Sigmoid colon (tissue), 4 donors: ENCODE results near the gene OXSR1.

Experiments
- CTCF ChIP-seq, 4 experiments: fragments of 450-650 bp in 3 of 4; fragments of 200-600 bp in 1 of 4; IDR thresholded peaks; one replicate each; pipeline ENCODE4 v1.5.1; 2016 to 2019; ENCODE audit warnings: antibody characterized with exemption in 4 of 4, mild to moderate bottlenecking in 3 of 4, moderate library complexity in 2 of 4
- EP300 ChIP-seq, 4 donors: sonication (generic); formaldehyde crosslinking; IDR thresholded peaks; one replicate each; pipeline ENCODE4 v1.6.1; 2017; ENCODE audit warnings: antibody characterized with exemption in 4 of 4
- POLR2AphosphoS5 ChIP-seq, 4 donors: sonication (generic); formaldehyde crosslinking; IDR thresholded peaks; one replicate each; pipeline ENCODE4 v1.6.1; 2017; ENCODE audit warnings: antibody characterized with exemption in 4 of 4

GRCh38 chr3:38274864-38275649 lies 109.7 kb downstream of the OXSR1 start:
- TF ChIP-seq EP300 (IDR thresholded peaks at IDR 0.05) (no peak), CTCF (IDR thresholded peaks at IDR 0.05) (no peak), POLR2AphosphoS5 (IDR thresholded peaks at IDR 0.05) (no peak)
